Endothelial cell of umbilical vein (primary cell): ENCODE results near the gene SGCD. TPM values are rescaled to one million over a fixed set of nuclear protein-coding genes. Genes with fewer than 3 reads are reported as not detected.

ENCODE experiments used
- BruUV-seq: library from RNA; stranded (reverse); fragments of 400-500 nt; replicated peaks from 2 replicates; lab custom pipeline; 2021; lab: Mats Ljungman, UMichigan
- CTCF ChIA-PET: fragments of 300-600, 350-600 bp; sonication (Branson Sonifier 250); formaldehyde crosslinking; loops from one replicate; lab custom pipeline; 2021; ENCODE audit warnings: antibody characterized with exemption, inconsistent platforms; lab: Charles Lee
- POLR2A ChIA-PET: fragments of 300-600, 350-600 bp; sonication (Branson Sonifier 250); formaldehyde crosslinking; loops from one replicate; lab custom pipeline; 2021; ENCODE audit warnings: antibody characterized with exemption, inconsistent platforms; lab: Charles Lee
- DNase-seq: peaks from one replicate; pipeline ENCODE4 v3.0.0-alpha.2; 2011; ENCODE audit warnings: low read depth, low spot score
- FAIRE-seq: peaks from 2 replicates; lab custom pipeline; 2011; peaks lifted over from hg19 to GRCh38; lab: Jason Lieb, UNC
- H2AFZ ChIP-seq: 2 replicates; pipeline ENCODE4 v1.6.0; 2012; ENCODE audit warnings: low read depth, low read length, control low read depth, inconsistent platforms
- H3K27ac ChIP-seq: 2 replicates; pipeline ENCODE4 v1.5.1; 2011; ENCODE audit warnings: low read depth, mild to moderate bottlenecking, control low read depth, low read length, moderate library complexity; ENCODE audit not compliant: insufficient read depth
- H3K27me3 ChIP-seq, 2 experiments: 2 replicates each; pipeline versions ENCODE4 v1.6.0 to v1.6.1; 2011; ENCODE audit warnings: low read length in 2 of 2, mixed read lengths in 1 of 2; ENCODE audit not compliant: control insufficient read depth in 2 of 2, insufficient read depth in 2 of 2
- H3K36me3 ChIP-seq, 2 experiments: 2 replicates in 1 of 2; 3 replicates in 1 of 2; pipeline ENCODE4 v1.5.1; 2011; ENCODE audit warnings: low read length in 2 of 2, mild to moderate bottlenecking in 1 of 2, moderate library complexity in 1 of 2; ENCODE audit not compliant: control insufficient read depth in 2 of 2, insufficient read depth in 2 of 2; ENCODE audit errors: extremely low read depth in 1 of 2
- H3K4me1 ChIP-seq: 3 replicates; pipeline ENCODE4 v1.5.1; 2011; ENCODE audit warnings: mild to moderate bottlenecking, low read length; ENCODE audit not compliant: control insufficient read depth, insufficient read depth; ENCODE audit errors: extremely low read depth
- H3K4me2 ChIP-seq: 2 replicates; pipeline ENCODE4 v1.6.1; 2011; ENCODE audit warnings: low read length, control low read depth, mixed read lengths; ENCODE audit not compliant: insufficient read depth
- H3K4me3 ChIP-seq, 3 experiments: fragments of 200-600 bp in 1 of 3; sonication (generic), shearing (Covaris generic) in 1 of 3; replicated peaks in 1 of 3; 2 replicates each; pipeline ENCODE4 v1.5.1; 2011 to 2016; ENCODE audit warnings: control low read depth in 3 of 3, low read length in 3 of 3, mild to moderate bottlenecking in 2 of 3, inconsistent platforms in 1 of 3, low read depth in 1 of 3, moderate library complexity in 1 of 3; ENCODE audit not compliant: insufficient read depth in 1 of 3
- H3K79me2 ChIP-seq: 2 replicates; pipeline ENCODE4 v1.6.0; 2012; ENCODE audit warnings: low read length, inconsistent platforms; ENCODE audit not compliant: control insufficient read depth, insufficient read depth
- H3K9ac ChIP-seq: replicated peaks from 2 replicates; pipeline ENCODE3; 2011; ENCODE audit warnings: low read length, control low read depth; ENCODE audit not compliant: insufficient read depth; ENCODE audit errors: extremely low read depth
- H3K9me1 ChIP-seq: replicated peaks from 3 replicates; pipeline ENCODE4 v1.6.0; 2011; ENCODE audit warnings: mild to moderate bottlenecking, low read length; ENCODE audit not compliant: control insufficient read depth, insufficient read depth; ENCODE audit errors: extremely low read depth
- H3K9me3 ChIP-seq: replicated peaks from 2 replicates; pipeline ENCODE4 v1.5.1; 2012; ENCODE audit warnings: low read length, inconsistent platforms; ENCODE audit not compliant: control insufficient read depth, insufficient read depth
- H4K20me1 ChIP-seq: replicated peaks from 2 replicates; pipeline ENCODE3; 2011; ENCODE audit warnings: mild to moderate bottlenecking, low read length; ENCODE audit not compliant: control insufficient read depth, insufficient read depth; ENCODE audit errors: extremely low read depth
- EZH2 ChIP-seq: IDR thresholded peaks from 2 replicates; pipeline ENCODE4 v1.6.1; 2012; ENCODE audit warnings: borderline replicate concordance, low read depth, mild to moderate bottlenecking, moderate library complexity, low read length, inconsistent platforms; ENCODE audit not compliant: severe bottlenecking
- FOS ChIP-seq: IDR thresholded peaks from 2 replicates; pipeline ENCODE4 v1.6.1; 2011; ENCODE audit warnings: mild to moderate bottlenecking, low read length, moderate library complexity, borderline replicate concordance; ENCODE audit not compliant: insufficient read depth
- GATA2 ChIP-seq: IDR thresholded peaks from 2 replicates; pipeline ENCODE4 v1.7.0; 2011; ENCODE audit warnings: low read depth, mild to moderate bottlenecking, moderate library complexity, mixed read lengths, low read length; ENCODE audit not compliant: insufficient read length, insufficient read depth
- JUN ChIP-seq: IDR thresholded peaks from 2 replicates; pipeline ENCODE4 v1.6.1; 2011; ENCODE audit warnings: borderline replicate concordance, low read depth; ENCODE audit not compliant: insufficient read length, insufficient read depth
- MYC ChIP-seq: IDR thresholded peaks from one replicate; pipeline ENCODE4 v1.6.1; 2011; ENCODE audit warnings: mild to moderate bottlenecking, low read depth, low read length
- POLR2A ChIP-seq: IDR thresholded peaks from 2 replicates; pipeline ENCODE4 v1.6.1; 2012; ENCODE audit warnings: low read depth, mild to moderate bottlenecking, control low read depth, low read length
- POLR2AphosphoS5 ChIP-seq: IDR thresholded peaks from 2 replicates; pipeline ENCODE4 v1.6.1; 2012; ENCODE audit warnings: low read depth, mild to moderate bottlenecking, control low read depth, low read length, moderate library complexity; ENCODE audit not compliant: insufficient read depth
- dilution Hi-C: fragments of 300-500 bp; cut with MboI; formaldehyde crosslinking; loops from one replicate; pipeline ENCODE4 v1.15.0; 2019; ENCODE audit warnings: low sequenced_read_pairs; ENCODE audit not compliant: extremely low pct_ligation_motif_present
- intact Hi-C: fragments of 100-400 bp; cut with micrococcal nuclease; formaldehyde crosslinking; loops from one replicate; pipeline ENCODE4 v1.10.0; 2022
- polyA plus RNA-seq, 4 experiments: library from polyadenylated mRNA; depleted of rRNA in 3 of 4; stranded (reverse) in 3 of 4; unstranded in 1 of 4; fragments of >200 nt; gene quantifications; 2 replicates each; pipeline versions ENCODE4 v1.2.1 to v1.2.3, GENCODE V29; 2011 to 2012; ENCODE audit warnings: missing spikeins in 1 of 4
- total RNA-seq: library from RNA; stranded (reverse); gene quantifications from 2 replicates; pipeline ENCODE4 v1.2.3, GENCODE V29; 2021
- TF ChIP-seq, protein P1 (sequence below): IDR thresholded peaks from 2 replicates; pipeline ENCODE4 v1.6.1; 2011; ENCODE audit not compliant: insufficient read depth, insufficient read length
- TF ChIP-seq, protein P2 (sequence below), 2 donors: IDR thresholded peaks; 1 replicate in 1 of 2; 2 replicates in 1 of 2; pipeline ENCODE4 v1.5.1; 2011; ENCODE audit warnings: low read length in 2 of 2, mild to moderate bottlenecking in 2 of 2, moderate library complexity in 2 of 2, control low read depth in 1 of 2, inconsistent platforms in 1 of 2, low read depth in 1 of 2; ENCODE audit not compliant: insufficient read depth in 1 of 2; ENCODE audit errors: extremely low read depth in 1 of 2

Gene SGCD
- total and polyA plus RNA-seq, 2 donors (not counting 3 experiments of a cell fraction or from before 2014, with no cell fraction given): not detected

DNA sequence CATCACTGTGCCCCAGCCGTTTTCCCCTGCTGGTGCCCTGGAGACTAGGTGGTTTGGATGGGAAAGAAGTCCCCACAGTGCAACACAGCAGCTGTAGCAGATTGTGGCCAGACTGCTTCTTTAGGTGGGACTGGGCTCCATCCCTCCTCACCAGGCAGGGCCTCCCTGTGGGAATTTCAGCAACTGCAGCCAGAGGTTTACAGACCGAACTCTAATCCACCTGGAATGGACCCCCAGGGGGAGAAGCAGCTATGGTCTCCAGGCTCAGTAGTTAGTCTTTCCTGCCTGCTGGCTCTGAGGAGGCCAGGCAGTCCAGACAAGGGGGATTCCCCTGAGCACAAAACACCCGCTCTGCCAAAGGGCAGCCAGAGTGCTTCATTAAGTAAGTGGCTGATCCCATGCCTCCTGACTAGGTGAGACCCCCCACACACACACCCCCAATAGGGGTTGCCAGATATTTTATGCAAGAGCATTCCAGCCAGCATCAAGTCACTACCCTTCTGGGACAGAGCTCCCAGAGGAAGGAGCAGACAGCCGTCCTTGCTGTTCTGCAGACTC is 188.9 kb downstream of the SGCD start:
- Histone ChIP-seq H3K79me2 (no peaks in the 10 kb centered on the region), H3K27me3 (no peaks in the 10 kb centered on the region), H3K4me1 (no peaks in the 10 kb centered on the region), H3K27ac (no peak overlapping the region), H2AFZ (no peak overlapping the region), H3K9me3 (peaks cover 4% of the 10 kb centered on the region), H3K9ac (no peak overlapping the region), H3K4me2 (no peak overlapping the region), H3K9me1 (no peaks in the 10 kb centered on the region), H4K20me1 (no peaks in the 10 kb centered on the region), H3K4me3 (no peak overlapping the region), H3K36me3 (no peaks in the 10 kb centered on the region)
- ChIA-PET POLR2A (no interaction called here), CTCF (no interaction called here)
- dilution Hi-C loops (no loop called here), intact Hi-C loops (no loop called here)
- FAIRE-seq (no peak), DNase-seq (no peak)
- TF ChIP-seq GATA2 (no peak), MYC (no peak), FOS (no peak), JUN (no peak), POLR2AphosphoS5 (no peak), EZH2 (no peak), POLR2A (no peak)
- TF ChIP-seq, protein P1, sequence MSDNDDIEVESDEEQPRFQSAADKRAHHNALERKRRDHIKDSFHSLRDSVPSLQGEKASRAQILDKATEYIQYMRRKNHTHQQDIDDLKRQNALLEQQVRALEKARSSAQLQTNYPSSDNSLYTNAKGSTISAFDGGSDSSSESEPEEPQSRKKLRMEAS: no peak
- TF ChIP-seq, protein P2, sequence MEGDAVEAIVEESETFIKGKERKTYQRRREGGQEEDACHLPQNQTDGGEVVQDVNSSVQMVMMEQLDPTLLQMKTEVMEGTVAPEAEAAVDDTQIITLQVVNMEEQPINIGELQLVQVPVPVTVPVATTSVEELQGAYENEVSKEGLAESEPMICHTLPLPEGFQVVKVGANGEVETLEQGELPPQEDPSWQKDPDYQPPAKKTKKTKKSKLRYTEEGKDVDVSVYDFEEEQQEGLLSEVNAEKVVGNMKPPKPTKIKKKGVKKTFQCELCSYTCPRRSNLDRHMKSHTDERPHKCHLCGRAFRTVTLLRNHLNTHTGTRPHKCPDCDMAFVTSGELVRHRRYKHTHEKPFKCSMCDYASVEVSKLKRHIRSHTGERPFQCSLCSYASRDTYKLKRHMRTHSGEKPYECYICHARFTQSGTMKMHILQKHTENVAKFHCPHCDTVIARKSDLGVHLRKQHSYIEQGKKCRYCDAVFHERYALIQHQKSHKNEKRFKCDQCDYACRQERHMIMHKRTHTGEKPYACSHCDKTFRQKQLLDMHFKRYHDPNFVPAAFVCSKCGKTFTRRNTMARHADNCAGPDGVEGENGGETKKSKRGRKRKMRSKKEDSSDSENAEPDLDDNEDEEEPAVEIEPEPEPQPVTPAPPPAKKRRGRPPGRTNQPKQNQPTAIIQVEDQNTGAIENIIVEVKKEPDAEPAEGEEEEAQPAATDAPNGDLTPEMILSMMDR (IDR thresholded peaks at IDR 0.05; ENCODE audit: extremely low read depth in 1 of 2, insufficient read depth in 1 of 2, low read depth in 1 of 2, low read length in 2 of 2): no peak
- no TSS peak for BruUV-seq
